NCI-H1436 treated with DMSO at 0.1 percent for 48 hours (cell line): ENCODE data around the gene VDAC2.
A peak's percentile ranks its signal among the peaks of the same experiment; 100 is the strongest.
"Not testable (repeated sequence)": the region's sequence is repeated elsewhere in the genome, so short reads cannot be mapped to it uniquely, and the experiment has no call there.

Source experiments
- DNase-seq: peaks from one replicate; lab custom pipeline; 2025; lab: John Stamatoyannopoulos, UW

VDAC2 gene

DNA sequence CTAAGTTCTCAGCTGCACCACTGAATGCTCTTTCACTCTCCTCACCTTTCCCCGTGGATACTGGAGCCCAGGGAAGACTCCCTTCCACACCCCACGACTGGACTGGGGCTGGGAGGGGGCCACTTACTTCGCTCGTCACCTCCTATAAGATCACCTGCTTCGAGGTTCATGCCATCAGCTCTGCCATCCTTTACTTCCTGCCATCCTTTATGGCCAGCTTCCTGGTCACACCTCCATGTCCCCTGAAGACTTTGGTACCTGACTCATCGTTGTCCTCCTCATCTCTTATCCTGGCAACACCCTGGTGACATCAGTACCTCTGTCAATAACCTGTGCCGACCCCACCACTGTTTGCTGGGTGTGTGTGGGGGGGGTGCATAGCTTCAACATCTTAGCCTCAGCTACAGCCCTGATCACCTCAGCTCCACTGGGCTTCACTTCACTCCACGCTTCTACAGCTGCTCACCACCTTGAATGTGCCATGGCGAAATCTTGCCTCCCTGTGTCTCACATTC, 8.7 kb upstream of the VDAC2 start:
- no peak for DNase-seq

DNA sequence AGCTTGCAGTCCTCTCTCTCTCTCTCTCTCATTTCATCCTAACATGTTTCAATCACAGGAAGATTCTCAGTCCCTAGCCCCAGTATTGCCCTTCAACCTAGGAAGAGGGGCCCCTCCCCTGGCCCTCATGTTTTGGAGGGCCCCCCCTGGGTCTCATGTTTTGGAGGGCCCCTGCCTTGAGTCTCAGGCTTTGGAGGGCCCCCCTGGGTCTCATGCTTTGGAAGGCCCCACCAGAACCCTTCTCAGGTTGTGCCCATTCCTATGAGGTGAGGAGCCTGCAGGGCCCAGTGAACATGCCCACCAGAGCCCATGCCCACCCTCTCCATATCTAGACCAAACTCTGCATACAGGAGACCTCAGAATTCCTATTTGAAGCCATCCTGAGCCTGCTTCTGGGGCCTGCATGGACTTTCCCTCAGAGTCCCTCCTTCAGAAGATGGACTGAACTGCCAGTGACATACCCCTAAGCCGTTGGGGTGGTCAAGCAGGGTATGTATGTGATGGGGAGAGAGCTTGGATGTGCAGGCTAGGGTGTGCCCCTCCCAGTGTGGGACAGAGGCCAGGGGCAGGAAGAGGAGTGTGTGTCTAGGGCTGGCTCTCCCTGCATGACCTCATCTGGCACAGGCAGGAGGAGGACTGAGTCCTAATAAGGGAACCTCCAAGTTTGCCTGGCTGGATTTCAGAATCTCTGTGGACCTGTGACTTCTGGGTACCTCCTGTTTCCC, 8.1 kb upstream of the VDAC2 start:
- DNase-seq, result no peak

DNA sequence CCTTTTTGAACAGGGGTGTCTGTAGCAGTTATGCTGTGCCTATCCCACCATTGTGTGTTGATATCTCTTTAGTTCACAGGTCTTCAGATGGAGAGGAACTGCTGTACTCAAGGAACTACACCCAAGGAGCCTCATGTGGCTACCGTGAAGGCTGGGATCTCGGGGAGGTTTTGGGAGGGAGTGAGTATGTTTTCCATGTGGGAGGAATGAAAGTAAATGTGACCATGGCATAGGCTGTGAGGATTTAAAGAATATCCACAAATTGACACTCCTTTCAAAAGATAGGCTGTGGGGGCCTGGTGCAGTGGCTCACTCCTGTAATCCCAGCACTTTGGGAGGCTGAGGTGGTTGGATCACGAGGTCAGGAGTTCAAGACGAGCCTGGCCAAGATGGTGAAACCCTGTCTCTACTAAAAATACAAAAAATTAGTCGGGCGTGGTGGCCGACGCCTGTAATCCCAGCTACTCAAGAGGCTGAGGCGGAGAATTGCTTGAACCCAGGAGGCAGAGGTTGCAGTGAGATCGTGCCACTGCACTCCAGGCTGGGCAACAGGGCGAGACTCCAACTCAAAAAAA, 7.5 kb upstream of the VDAC2 start:
- not testable (repeated sequence) for DNase-seq

DNA sequence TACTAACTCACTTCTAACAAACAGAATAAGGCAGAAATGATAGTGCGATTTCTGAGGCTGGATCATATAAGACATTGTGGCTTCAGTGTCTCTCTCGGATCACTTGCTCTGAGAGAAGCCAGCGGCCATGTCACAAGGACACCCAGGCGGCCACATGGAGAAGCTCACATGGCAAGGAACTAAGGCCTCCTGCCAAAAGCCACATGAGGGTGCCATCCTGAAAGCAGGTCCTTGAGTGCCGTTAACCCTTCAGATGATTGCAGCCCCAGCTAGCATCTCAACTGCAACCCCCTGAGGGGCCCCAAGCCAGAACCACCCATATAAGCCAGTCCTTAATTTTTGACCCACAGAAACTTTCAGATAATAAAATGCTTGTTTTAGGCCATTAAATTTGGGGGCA, 6.9 kb upstream of the VDAC2 start:
- no peak for DNase-seq

DNA sequence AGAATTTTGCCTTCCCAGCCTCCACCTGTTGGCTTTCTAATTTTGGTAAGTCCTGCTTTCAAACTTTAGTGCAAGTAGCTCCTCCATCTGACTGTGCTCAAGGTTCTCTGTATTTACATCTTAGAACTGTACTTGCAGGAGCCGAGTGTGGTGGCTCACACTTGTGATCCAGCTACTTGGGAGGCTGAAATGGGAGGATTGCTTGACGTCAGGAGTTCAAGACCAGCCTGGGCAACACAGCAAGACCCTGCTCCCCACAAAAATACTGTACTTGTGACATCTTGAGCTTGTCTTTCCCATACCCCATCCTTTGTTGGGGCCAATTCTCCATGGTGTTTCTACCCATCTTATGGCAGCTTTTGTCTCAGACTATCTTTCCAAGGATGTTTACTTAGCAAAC, 4.7 kb upstream of the VDAC2 start:
- no peak for DNase-seq

DNA sequence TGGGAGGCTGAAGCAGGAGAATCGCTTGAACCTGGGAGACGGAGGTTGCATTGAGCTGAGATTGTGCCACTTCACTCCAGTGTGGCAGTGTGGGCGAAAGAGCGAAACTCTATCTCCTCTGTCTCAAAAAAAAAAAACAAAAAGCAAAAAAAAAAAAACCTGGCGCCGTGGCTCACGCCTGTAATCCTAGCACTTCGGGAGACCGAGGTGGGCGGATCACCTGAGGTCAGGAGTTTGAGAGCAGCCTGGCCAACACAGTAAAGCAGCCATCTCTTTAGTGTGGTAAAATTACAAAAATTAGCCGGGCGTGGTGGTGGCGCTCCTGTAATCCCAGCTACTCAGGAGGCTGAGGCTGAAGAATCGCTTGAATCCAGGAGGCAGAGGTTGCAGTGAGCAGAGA, 4.0 kb upstream of the VDAC2 start:
- DNase-seq, result not testable (repeated sequence)

DNA sequence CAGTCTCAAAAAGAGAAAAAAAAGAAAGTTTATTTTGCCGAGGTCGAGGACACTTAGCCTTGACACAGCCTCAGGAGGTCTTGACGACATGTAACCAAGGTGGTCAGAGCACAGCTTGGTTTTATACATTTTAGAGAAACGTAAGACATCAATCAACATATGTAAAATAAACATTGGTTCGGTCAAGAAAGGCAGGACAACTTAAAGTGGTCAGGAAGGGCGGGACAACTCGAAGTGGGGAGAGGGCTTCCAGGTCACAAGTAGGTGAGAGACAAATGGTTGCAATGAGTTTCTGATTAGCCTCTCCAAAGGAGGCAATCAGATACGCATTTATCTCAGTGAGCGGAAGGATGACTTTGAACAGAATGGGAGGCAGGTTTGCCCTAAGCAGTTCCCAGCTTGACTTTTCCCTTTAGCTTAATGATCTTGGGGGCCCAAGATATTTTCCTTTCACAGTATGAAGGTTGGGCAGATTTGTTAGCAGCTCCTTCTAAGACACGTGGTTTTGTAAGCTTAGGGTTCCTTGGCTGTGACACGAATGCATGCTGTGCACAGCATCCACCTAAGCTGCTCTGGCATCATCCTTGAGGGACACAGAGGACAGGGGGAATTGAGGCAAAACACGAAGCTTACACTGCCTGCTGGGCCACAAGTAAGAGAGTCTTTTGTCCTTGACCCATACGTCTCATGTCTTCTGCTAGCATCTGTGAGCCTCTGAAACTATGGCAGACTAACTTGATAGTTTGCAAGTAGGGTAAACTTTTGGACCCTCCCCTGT, 3.3 kb upstream of the VDAC2 start:
- DNase-seq, result no peak

DNA sequence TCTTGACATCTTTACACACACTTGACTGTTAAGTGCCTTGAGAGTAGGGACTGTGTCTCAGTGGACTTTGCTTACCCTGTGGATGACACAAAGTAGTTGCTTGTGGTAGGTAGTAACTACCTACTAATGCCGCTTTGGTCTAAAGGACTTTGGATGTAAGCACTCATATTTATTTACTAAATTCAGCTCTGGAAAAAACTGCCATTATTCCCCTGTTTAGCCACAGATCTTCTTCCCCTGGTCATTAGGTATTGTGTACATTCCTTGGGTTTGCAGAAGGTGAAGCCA, 2.8 kb upstream of the VDAC2 start:
- DNase-seq, result no peak

DNA sequence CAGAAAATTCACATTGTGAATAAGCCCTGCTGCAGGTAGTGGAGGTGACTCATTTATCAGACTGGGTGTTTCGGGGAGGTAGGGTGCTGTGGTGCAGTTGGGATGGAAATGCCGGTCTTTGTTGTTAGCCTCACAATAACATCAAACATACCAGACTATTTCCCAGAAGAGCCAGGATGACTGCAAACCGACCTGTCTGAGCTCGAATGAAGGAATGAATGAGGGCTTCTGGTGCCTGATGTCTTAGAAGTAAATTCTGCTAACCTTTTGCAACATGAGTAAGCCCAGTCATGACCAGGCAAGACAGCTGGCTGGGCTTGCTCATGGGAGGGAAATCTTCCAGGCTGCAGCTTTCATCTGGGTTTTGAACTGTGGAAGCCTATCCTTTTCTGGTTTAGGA, 2.4 kb upstream of the VDAC2 start:
- no peak for DNase-seq

DNA sequence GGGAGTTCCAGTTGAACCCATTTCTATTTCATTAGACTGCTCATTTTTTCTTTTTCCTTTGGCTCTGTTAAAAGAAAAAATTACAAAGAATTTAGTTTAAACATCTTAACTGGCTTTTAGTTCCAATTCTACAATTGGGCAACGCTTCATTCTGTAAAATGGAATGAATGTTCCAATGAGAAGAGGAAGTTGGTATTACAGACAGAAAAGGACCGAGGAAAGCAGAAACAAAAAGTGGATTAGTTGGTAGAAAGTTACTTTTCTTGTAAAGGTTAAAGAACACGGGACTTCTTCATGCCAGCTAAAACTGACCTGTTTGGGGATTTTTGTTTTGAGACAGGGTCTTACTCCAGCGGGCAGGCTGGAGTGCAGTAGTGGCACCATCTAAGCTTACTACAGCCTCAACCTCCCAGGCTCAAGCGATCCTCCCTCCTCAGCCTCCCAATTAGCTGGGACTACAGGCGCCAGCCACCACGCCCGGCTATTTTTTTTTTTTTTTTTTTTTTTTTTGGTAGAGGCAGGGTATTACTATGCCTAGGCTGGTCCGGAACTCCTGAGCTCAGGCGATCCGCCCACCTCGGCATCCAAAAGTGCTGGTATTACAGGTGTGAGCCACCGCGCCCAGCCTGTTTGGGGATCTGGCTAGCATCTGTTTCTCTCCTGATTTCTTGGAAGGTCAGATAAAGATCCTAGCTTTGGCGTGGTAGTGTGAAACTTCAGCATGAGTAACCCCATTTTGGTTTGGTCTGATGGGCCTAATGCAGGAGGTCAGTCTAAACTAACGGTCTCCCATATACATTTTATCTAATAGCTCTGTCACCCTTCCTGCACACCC, 1.3 kb upstream of the VDAC2 start:
- DNase-seq, result no peak

DNA sequence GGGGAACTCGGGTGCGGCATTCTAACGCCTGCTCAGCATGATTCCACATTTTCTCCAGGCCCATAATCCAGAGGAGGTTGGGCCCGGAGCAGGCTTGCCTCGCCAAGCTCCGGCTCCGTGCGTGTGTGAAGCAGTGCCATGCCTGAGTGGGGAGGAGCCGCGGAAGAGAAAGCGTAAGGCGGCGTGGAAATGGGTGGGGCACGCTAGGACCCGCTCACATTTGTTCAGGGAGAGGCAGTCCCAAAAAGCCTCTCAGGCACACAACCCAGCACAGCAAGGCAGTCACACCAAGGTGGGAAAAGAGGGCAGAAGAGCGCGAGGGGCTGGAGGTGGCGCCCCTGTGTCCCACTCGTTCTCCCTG, 695 bp upstream of the VDAC2 start:
- no peak for DNase-seq

DNA sequence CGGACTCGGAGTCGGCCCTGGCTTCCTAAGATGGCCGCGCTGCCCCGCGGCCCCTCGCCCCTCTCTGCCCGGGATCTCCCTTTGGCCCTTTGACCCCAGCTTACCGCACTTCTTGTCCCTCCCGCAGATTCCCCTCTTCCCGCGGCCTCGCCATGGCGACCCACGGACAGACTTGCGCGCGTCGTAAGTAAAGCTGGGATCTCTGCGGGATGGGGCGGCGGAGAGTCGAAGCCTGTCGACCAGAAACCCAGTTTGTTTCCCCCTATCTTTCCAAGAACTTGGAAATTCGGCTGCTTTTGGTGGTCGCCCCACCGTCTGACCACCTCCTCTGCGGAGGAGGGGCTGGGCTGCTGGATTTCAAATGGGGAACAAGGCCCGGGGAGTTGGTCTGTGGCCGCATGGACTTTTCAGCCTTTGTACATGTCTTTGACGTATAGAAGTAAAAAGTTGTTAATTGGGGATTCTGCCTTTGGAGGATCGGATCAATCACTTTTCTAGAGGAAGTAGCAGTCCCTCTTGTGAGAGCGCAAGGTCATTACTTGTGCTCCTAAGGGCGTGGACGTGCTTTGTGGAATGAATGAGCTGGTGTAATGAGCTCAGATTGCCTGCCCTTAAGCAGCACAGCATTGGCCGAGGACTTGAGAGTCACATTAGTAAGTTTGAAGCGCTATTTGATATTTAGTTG, 553 bp downstream of the VDAC2 start:
- no peak for DNase-seq

DNA sequence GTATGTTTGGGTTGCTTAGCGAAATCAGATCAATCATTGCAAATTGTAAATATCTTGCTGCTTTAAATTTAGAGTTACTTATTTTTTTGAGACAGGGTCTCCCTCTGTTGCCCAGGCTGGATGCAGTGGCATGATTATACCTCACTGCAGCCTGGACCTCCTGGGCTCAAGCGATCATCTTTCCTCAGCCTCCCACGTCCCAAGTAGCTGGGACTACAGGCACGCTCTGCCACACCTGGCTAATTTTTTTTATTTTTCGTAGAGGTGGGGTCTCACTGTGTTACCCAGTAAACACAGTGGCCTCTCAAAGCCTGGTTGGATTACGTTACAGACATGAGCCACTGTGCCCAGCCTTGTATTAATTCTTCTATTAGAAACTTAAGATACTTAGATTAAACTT, 1.7 kb downstream of the VDAC2 start:
- DNase-seq, result no peak

DNA sequence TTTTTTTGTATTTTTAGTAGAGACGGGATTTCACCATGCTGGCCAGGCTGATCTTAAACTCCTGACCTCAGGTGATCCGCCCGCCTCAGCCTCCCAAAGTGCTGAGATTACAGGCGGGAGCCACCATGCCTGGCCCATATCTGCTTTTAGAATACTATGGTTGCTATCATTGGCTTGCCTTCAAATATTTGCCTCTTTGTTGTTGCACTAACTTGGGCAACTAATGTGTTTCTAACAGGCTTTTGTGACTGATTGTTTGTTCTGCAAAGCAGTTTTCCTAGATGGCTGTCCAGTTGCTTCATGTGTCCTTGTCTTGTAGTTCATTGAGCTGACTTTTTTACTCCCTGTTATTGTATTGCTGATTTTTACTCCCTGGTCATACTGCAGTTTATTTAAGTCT, 9.7 kb downstream of the VDAC2 start:
- no peak for DNase-seq

DNA sequence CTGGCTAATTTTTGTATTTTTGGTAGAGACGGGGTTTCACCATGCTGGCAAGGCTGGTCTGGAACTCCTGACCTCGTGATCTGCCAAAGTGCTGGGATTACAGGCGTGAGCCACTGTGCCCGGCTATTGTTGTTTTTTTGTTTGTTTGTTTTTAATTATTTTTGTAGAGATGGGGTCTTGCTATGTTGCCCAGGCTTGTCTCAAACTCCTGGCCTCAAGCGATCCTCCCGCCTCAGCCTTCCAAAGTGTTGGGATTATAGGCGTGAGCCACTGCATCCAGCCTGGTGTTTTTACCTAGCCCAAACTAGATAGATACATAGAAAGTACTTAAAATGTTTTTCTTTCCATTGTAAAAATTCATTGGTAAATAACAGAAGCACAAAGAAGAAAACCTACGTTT, 10.9 kb downstream of the VDAC2 start:
- DNase-seq, result not testable (repeated sequence)

DNA sequence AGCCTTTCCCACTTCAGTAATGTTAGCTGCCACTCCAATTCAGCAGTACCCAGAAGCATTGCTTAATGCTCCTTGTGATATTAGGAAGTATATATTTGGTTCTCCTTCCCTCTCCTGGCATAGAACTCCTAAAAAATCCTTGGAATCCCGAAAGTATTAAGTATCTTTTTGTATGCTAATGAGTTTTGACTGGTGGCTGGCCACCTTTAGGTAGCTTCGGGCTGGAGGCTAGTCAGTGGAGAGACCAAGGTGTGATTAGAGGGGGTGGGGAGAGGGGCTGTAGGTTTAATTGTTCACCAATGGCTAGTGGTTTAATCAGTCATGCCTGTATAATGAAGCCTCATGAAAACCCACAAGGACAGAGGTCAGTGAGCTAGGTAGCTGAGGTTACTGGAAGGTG, 12.9 kb downstream of the VDAC2 start:
- no peak for DNase-seq

DNA sequence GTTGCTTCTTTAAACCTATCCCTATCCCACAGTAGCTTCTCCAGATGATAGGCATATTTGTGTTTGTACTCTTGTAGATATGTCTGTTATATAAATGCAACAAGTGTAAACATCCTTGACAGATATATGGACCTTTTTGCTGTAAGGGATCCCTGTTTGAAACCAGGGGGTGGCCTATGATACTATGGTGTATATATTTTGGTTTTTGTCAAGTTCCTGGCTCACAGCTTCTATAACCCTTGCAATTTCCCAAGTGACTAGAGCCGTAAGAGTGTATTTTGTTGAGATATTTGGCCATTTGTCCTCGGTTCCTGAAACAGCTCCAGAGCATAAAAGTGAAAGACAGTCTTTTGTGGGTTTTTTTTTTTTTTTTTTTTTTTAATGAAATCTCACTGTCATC, 15.5 kb downstream of the VDAC2 start:
- no peak for DNase-seq

DNA sequence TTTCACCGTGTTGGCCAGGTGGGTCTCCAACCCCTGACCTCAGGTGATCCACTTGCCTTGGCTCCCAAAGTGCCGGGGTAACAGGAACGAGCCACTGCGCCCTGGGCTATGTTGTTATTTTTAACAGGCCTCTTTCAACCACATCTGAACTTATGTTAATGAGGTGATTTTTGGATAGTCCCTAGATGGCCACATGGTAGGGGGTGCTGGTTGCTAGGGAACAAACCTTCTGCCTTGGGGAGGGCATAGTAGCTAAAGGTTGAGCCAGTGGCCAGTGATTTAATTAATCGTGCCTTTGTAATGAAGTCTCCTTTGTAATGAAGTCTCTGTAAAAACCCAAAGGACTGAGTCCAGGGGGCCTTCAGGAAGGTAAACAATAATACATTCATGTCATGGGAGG, 16.1 kb downstream of the VDAC2 start:
- DNase-seq, result no peak

DNA sequence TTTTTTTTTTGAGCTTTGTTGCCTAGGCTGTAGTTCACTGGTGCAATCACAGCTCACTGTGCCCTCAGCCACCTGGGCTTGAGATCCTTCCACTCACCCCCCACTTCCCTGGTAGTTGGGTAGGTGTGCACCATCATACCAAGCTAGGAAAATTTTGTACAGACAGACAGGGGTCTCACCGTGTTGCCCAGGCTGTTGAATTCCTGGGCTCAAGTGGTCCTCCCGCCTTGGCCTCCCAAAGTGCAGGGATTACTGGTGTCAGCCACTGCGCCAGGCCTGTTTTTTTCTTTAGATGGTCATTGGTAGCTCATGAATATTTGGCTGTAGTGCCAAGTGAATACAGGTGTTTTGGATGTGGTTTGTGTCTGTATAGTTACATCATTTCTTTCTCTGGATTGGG, 17.7 kb downstream of the VDAC2 start:
- DNase-seq, result no peak

DNA sequence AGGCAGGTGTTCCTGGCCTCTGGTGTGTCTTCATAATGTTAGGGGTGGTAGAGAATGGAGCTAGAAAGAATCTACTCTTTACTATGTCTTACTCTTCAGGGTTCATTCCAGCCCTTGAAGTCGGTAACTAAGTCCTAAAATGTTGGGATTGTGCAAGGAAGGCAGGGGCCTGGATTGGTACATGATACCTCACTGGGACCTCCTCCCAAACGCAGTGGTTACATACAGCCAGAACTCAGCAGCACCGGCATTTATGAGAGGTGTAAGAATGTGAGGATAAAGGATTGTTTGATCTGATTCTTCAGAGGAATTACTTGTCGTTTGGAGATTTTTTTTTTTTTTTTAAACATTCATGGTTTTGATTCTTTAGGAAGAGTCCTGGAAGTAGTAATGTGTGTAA, 18.2 kb downstream of the VDAC2 start:
- DNase-seq, result no peak

DNA sequence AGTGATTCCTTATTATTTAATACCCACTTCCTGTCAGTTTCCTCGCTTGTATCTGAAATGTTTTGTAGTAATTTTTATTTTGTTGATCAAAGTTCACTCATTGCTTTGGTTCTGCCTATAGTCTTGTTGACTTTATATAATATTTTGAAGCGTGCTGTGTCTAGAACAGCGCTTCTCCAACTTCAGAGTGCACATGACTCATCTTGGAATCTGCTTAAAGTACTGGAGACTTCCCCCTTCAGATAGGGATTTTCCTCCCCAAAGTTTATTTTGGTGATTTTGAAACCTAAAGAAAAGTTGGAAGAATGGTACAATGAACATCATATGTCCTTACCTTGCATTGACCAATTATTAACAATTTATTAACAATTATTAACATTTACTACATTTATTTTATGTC, 19.4 kb downstream of the VDAC2 start:
- no peak for DNase-seq

DNA sequence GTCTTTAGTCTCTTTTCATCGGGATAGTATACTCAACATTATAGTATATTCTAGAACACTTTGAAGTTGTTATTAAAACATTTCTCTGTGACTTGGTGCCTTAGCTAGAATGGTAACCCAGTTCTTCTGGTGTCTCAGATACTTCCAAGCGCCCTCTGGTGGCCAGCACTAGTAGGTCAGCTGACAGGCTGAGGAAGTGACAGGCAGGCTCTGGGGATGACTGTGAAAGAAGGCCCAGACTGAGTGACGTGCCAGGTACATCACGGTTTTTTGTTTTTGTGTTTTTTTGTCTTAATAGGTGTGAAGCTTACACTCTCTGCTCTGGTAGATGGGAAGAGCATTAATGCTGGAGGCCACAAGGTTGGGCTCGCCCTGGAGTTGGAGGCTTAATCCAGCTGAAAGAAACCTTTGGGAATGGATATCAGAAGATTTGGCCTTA, 20.0 kb downstream of the VDAC2 start:
- DNase-seq, result peak; percentile 14
